K562 (cell line): ENCODE results near the gene PANK2.

Experiments used
- FOXA3 ChIP-seq, 2 experiments: fragments of 450-650 bp in 1 of 2; sonication (generic) in 1 of 2; formaldehyde crosslinking; IDR thresholded peaks in 1 of 2; conservative IDR thresholded peaks in 1 of 2; 2 replicates each; pipeline versions ENCODE4 v1.4.0 to v1.8.0; 2020 to 2022; ENCODE audit warnings: mild to moderate bottlenecking in 2 of 2, missing genetic modification reagents in 1 of 2
- POLR2A ChIP-seq: fragments of 450-650 bp; conservative IDR thresholded peaks from 2 replicates; pipeline ENCODE4 v1.6.1; 2016
- TARDBP ChIP-seq: fragments of 450-650 bp; IDR thresholded peaks from 2 replicates; pipeline ENCODE4 v1.6.1; 2016

- no peak for TF ChIP-seq TARDBP
- no peak for TF ChIP-seq POLR2A
- no peak for TF ChIP-seq FOXA3 (CRISPR knock-in tag; conservative IDR thresholded peaks at IDR 0.05 in 1 of 2, IDR thresholded peaks at IDR 0.05 in 1 of 2)
Observed at GRCh38 chr20:3933218-3933617, 44.0 kb downstream of the PANK2 start.
